ENCODE results near the gene HOMER2.
"Not testable (repeated sequence)": the region's sequence is repeated elsewhere in the genome, so short reads cannot be mapped to it uniquely, and the experiment has no call there.

HOMER2 gene

DNA sequence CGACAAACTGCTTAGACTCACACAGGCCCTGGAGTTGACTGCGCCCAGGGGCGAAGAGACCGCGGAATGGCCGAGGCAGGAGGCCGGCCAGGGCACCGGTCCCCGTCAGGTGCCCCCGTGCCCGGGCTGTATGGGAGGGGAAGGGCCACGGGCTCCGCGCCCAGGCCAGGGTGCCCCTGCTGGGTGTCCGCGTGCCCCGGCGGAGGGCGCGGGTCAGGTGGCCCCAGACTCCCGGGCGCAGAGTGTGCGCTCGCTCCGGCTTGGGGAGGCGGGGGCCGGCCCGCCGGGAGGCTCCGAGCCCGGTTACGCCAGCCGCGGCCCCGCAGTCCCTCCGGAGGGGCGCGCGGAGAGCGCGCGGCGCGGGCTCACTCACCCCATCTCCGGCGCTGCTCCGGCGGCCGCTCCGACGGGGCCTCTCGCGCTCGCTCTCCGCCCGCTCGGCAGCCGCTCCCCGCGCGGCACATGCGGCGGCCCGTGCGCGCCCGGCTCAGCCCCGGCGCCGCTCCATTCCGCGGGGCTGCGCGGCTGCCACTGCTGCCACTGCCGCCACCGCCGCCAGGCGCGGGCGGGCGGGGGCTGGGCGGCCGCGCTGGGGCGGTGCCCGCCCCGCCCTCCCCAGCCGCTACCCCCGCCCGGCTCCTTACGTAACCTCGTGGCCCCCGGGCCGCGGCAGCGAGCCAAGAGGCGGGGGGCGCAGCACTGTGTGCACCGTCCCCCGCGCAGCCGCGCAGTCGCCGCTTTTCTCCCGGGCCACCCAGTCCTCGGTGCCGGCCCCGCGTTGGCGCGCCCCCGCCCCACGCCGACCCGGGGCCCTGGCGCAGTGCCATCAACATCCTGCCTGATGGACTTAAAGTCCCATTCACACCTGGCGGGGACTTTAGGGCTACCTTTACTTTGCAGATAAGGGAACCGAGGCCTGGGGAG is at the start of gene HOMER2:
TSS of gene HOMER2 (minus strand) at position 563 of the 924 bp plus-strand sequence. CDS start at position 378, 185 bp downstream.
- DNase-seq, result peak; percentile 10

DNA sequence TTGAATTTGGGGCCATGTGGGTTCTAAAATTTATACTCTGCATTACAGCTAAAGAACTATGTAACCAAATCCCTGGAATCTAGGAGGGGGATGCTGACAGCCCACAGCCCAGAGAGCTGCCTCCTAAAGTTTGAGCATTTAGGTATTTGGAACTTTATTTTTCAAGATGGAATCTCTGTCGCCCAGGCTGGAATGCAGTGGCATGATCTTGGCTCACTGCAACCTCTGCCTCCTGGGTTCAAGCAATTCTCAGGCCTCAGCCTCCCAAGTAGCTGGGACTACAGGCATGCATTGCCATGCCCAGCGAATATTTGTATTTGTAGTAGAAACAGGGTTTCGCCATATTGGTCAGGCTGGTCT is 48.1 kb upstream of the HOMER2 start:
- not testable (repeated sequence) for DNase-seq

DNA sequence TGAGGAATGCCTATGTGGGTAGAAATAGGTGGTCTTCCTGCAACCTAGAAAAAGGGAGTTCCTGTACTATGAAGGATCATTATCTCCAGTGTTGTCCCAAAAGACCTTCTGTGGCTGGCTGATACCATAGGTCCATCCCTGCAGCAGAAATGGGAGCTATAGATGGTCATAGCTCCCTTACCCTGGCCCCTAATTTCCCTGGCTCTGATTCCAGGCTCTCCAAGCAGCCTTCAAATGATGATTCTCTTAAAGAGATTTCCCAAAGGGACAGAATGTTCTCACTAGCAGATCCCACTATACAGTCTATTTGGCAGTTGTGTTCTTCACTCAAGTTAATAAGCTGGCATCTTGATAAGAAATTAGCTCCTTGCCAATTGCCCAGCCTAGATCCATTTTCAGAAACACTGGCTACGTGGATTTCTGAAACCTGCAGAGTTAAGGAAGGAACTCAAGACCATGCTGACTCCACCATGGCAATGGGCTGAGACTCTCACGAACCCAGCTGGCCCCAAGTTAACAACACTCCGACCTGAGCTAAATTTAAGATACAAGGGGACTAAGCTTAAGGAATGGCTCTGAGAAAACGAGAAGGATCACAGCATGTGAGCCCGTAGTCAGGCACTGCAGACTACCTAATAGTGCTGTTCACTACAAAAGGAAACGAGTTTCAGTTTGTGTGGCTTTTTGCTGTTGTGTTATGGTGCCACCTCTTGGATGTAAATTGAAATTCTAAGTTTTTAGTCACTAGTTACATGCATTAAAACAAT is 47.6 kb upstream of the HOMER2 start:
- peak; percentile 35 for DNase-seq

DNA sequence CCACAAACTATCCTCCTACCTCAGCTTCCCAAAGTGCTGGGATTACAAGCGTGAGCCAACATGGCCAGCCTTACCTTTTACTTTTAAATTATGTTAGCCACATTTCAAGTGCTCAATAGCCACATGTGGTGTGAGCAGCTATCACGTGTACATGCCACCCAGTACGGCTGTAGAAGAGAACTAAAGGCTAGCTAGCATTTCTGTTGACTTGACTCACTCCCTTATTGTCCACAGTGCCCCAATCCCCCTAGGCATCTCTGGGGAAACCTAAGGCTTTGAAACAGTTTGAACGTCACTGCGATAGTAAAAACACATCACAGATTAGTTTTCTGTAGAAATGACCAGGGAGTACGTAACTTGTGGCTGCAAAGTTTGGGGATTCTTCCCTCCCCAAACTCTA is 46.9 kb upstream of the HOMER2 start:
- no peak for DNase-seq

DNA sequence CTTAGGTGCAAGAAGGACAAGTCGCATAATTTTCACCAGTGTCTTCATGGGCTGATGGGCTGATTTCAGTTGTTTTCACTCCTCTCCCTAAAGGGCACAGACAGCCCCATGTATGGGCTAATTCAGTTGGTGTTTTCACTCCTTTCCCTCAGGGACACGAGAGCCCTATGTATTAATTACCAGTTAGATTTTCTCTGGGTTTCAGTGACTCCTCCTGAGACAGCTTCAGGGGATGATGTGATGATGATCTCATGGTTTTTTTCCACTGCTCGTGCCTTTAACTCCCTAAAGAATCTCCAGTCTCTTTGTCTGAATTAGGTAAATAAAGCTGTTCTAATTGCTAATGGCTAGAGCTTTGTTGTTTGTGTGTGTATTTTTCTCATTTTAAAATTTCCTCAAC is 43.4 kb upstream of the HOMER2 start:
- DNase-seq, result no peak

DNA sequence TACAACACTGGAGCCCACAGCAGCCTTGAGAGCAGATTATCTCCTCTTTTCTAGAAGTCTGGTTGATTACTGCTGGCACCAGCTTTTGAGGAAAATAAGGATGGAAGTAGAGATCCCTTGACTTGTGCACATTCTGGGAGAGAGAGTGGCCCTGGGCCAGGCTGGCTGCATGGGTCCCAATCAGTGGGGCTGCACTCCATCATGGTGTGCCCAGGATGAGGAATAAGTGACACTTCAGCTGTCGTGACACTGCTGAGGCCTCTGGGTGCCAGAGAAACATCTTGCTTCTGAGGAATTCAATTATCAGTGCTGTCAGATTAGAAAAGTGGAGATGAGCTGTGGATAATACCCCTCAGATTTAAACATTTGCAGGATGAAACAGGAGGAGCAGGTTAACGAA is 42.6 kb upstream of the HOMER2 start:
- no peak for DNase-seq

DNA sequence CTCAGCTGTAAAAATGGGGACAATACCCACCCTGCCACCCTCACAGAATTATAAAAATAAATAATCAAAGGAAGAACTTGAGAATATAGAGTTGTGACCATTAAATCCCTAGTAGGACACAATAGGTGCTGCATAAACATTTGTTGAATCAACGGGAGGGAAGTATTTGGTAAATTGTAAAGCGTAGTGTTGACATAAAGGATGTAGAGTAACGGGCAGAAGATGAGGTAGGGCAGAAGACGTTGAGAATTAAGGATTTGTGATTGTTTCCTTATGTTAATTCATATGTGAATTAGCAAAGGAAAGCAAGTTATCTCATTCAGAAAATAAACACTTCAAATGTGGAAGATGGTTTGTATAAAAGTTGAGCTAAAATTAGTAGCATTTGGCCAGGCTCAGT is 40.6 kb upstream of the HOMER2 start:
- DNase-seq, result no peak

DNA sequence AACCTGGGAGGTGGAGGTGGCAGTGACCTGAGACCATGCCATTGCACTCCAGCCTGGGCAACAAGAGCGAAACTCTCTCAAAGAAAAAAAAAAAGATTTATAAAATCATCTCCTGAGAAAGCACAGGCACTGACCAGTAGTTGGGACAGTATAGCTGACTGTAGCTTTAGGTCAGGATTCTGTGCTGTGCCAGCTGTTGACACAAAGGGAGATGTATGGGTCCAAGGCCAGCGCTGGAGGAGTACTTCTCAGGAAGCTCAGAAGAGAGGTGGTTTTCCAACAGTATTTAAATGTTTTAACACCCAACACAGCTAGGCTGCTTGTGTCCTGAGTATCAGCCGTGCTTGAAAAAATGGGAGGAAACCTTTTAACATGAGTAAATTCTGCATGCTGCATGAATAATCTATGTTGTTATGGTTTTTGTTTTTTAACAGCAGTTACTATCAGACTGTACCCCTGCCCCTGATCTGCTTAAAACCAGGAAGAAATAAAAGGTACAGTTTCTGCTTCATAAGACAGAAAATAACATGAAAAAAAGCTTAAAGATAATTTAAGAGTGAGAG is 40.0 kb upstream of the HOMER2 start:
- DNase-seq, result no peak

DNA sequence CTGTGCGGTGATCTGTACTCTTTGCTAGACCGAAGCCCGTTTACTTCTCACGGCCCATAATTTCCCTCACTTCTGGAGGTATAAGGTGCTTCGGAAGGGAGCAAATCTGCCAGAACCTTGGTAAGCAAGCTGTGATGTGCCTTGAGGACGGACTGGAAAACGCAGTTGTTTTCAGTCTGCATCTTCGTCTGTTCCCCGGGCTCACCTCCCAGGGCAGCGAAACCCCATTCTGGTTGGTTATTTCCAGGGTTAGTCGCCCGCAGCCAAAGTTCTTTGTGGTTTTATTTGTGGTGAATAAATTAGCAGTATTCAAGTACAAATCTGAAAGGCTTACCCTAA is 33.9 kb upstream of the HOMER2 start:
- peak; percentile 6 for DNase-seq

DNA sequence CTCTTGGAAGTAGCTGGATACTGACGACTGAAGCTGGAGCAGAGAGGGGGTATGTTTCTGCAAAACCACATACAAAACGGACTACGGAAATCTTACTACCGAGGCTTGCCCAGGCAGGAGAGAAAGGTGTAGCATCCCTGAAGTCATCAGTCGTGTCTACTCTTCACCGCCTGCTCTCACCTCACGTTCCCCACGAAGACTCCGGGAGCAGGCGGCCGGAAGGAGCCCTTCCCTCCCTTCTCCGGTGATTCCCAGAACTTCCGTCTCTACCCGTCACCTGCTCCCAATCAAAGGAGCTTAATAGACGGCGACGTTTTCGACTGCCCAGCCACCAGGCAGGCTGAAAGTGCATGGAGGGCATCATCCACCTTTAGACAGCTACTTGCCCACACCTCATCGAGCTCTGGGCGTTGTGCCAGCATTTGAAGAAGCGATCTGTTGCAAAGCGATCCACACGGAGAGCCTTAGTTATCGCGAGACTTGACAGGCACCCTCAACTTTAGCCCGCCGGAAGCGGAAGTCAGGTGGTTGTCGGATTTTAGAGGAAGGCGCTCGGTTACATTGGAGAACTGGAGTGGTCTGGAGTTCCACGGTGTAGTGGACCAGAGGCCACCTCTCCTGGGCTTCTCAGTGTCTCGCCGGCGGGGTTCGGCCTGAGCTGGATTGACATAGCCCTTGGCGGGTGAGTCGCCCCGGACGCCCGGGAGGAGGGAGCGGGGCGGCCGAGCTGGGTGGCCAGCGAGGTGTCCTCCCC is 33.3 kb upstream of the HOMER2 start, which contains the start of gene RAMAC:
TSS of gene RAMAC (plus strand) at position 523 of the 754 bp plus-strand sequence. CDS start 2,809 bp downstream, outside the sequence.
- peak; percentile 93 for DNase-seq

DNA sequence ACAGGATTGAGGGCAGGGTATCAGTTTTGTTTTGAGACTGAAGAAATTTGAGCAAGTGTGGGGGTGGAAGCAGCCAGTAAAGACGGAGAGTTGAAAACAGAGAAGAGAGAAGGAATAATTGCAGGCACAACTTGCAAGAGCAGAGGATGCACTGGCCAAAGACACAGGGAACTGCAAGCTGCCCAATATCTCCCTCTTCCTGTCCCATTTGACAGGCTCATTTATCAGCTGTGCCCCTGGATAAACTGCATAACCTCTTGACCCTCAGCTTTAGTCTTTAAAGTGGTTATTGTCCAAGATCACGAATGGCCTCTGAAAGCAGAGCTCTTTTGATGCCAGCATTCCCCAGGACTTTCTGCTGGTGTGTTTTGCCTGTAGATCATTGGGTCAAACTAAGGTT is 28.5 kb upstream of the HOMER2 start:
- no peak for DNase-seq

DNA sequence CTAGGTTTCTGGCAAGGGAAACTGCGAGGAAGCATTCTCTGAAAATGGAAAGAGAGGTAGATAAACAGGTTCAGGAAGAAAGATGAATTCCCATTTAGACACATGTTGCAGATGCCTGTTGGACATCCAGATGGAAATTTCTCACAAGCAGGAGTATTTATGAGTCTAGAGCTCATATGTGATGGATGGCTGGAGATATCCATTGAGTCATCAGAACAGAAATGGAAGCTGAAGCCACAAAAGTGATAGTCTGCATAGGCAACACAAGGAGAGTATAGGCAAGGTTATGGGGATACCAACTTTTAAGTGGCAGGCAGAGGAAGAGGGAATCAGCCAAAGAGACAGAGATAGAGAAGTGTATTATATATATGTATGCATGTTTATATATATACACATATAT is 27.2 kb upstream of the HOMER2 start:
- DNase-seq, result no peak

DNA sequence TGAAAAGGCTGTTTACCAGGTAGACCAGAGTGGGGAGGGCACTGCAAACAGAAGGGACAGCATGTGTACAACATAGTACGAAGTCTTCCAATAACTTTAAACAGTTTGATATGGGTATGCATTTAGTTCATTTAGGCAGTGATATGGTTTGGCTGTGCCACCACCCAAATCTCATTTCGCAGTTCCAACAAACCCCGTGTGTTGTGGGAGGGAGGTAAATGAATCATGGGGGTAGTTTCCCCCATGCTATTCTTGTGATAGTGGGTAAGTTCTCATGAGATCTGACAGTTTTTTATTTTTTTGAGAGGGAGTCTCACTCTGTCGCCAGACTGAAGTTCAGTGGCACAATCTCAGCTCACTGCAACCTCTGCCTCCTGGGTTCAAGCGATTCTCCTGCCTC is 25.9 kb upstream of the HOMER2 start:
- DNase-seq, result no peak

DNA sequence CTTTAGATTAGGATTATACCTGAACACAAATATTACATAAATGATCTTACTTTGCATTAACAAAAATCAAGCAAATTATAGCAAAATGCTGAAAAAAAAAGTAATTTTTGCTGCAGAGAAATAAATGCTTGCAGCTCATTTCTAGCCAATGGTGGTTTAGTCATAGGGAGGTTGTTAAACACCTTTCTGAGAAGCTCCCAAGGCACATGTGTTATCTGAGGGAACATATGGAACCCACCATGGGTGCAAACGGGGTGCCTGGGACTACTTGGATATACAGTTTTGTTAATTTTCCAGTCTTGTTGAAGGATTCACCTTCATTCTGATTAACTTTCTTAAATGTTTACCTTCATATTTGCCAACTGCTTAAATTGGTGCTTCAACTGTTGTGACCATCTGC is 24.6 kb upstream of the HOMER2 start:
- no peak for DNase-seq

DNA sequence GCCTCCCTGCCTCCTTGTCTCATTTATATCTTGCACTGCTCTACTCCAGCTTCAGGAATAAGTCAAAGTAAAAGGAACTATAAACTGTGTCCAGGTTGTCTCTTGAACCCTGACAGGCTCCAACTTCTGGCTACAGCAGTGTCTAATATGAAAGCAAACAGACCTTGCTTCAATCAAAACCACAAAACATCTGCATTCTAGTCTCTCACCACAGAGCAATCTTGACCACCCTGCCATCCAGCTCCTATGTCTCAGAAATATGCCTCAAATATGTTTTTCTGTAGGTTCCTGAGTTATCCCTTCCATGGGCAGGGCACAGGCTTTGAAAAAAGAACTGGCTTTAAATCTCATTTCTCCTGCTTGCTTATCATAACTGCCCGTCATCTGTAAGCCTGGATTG is 20.5 kb upstream of the HOMER2 start:
- no peak for DNase-seq

DNA sequence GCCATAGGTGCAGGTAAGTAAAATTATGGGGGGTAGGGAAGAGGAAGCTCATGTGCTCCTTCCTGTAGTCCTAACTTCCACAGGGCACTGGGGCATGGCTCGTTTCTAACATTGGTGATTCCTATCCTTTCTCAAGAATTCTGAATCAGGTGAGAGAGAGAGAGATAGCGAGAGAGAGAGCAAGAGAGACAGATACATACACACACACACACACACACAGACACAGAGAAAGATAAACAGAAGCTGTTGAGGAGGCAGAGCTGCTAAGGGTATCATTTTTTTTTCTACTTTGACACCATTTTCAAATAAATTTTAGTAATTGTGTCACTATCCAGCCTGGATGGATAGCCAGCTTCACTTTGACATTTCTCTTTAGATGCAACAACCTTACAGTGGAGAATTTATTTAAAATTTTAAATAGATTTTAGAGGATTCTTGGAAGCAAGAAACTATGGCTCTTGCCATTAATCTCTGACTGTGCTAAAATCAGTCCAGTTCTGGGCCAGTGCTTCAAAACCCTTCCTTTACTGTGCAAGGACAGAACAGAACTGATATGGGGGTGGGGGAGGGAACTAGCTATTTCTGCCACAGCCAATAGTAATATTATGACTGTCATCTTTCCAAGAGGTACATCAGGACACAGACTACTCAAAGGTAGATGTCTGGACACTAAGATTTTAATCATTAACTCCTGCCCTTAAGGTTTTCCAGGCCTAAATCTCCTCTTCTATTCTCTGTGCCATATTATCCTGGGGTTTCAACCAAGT is 18.9 kb upstream of the HOMER2 start:
- no peak for DNase-seq

DNA sequence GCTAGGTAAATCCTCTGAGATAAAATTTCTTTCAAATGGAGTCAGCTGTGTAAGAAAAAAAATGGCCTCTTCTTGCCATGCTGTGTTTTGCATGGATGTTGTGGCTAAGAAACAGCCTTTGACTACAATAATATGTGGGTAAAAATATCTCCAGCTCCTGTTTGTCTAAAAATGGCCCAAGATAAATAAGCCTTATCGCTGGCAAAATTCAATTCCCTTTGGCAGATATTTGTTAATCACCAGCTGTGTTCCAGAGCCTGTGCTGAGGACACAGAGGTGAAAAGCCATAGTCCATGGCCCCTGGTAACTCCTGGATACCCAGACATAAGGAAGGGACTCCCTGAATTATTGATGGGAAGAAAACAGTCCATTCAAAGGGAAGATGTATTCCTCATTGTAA is 18.2 kb upstream of the HOMER2 start:
- DNase-seq, result no peak

DNA sequence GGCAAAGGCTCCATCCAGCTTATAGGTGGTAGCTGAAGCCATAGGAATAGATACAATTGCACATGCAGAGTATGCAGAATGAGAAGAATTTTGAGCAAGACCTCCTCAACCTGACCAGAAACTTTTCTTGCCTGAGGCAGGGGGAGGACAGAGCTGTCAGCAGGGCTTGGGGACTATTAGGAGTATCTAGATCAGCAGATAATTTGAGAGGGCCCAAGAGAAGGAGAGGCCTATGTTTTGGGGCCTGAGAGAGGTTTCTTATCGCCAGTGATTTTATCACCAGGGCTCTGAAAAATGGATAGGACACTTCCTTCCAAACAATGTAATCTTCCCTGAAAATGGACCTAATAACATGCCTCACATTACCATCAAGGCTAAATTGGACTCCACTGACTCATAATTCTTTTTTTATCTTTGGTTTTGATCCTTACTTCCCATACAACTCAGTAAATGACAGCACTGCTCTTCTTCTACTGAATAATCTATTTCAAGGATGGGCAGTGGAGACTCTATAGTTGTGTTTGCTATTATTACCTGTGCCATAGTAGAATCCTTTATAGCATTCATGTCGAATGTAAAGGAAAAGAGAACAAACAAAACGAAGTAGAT is 17.7 kb upstream of the HOMER2 start:
- DNase-seq, result no peak

DNA sequence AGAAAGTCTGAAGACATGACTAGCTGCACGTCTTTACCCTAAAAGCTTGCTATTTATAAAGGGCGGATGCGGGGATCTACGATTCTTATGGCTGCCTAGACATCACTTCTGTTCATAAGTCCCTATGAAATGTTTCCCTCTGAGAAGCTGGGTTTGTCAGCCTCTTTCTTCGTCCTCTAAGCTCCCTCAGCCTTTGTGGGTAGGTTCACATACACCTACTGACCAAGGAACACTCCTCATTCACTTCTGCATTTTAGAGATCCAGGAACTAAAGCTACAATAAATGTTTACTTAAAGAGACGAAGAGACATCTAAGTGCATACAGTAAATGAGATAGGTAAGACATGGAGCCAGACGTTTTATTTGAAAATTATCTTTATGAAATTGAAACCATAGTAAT is 16.8 kb upstream of the HOMER2 start:
- no peak for DNase-seq

DNA sequence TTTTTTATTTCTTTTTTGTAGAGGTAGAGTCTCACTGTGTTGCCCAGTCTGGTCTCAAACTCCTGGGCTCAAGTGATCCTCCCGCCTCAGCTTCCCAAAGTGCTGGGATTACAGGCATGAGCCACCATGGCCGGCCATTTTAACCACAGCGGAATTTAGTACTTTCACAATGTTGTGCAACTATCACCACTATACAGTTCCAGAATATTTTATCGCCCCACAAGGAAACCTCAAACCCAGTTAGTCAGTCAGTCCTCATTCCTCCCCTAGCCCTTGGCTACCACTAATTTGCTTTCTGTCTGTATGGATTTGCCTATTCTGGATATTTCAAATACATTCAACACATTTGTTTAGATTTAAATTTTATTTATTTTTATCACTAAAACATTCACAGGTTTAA is 15.5 kb upstream of the HOMER2 start:
- DNase-seq, result no peak

DNA sequence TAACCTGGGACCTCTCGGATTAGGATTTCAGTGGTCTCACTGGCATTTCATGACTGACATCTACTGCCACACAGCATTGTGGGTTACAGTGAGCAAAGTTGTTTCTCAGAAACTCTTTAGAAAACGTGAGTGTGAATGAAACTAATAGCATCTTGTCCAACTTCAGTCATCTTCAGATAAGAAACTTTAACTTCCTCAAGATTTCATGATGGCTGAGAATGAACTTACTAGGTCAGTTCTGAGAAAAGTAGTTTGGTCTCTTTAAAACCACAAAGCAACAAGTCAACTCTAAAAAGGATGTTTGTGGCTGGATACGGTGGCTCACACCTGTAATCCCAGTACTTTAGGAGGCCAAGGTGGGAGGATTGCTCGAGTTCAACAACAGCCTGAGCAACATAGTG is 14.2 kb upstream of the HOMER2 start:
- no peak for DNase-seq

DNA sequence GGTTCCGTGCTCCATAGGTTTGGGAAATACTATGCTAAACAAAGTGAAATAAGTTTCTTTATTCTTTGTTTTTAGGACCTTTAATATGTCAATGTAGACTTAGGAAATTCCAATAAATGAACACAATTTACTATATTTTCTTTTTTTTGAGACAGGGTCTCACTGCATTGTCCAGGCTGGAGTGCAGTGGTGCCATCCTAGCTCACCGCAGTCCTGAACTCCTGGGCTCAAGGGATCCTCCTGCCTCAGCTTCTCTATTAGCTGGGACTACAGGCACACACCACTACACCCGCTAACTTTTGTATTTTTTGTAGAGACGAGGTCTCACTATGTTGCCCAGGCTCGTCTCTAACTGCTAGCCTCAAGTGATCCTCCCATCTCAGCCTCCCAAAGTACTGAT is 12.4 kb upstream of the HOMER2 start:
- DNase-seq, result no peak
